Fibroblast of lung (primary cell): Measurements from ENCODE around the gene VEPH1. TPM values are rescaled to one million over a fixed set of nuclear protein-coding genes. Genes with fewer than 3 reads are reported as not detected.

Source experiments
- DNase-seq, 2 donors: peaks; one replicate each; pipeline versions ENCODE4 v3.0.0 to v3.0.0-alpha.2; 2010; ENCODE audit warnings: low read depth in 2 of 2
- H2AFZ ChIP-seq: 2 replicates; pipeline ENCODE4 v1.5.1; 2012; ENCODE audit warnings: low read length, control low read depth, inconsistent platforms
- H3K27ac ChIP-seq: 2 replicates; pipeline ENCODE4 v1.5.1; 2011; ENCODE audit warnings: low read length, control low read depth; ENCODE audit not compliant: insufficient read depth
- H3K27me3 ChIP-seq: 2 replicates; pipeline ENCODE4 v1.5.1; 2011; ENCODE audit warnings: mild to moderate bottlenecking, low read length; ENCODE audit not compliant: control insufficient read depth, insufficient read depth
- H3K36me3 ChIP-seq: 2 replicates; pipeline ENCODE4 v1.5.1; 2011; ENCODE audit warnings: low read length; ENCODE audit not compliant: control insufficient read depth, insufficient read depth
- H3K4me1 ChIP-seq: 2 replicates; pipeline ENCODE4 v1.5.1; 2011; ENCODE audit warnings: low read length; ENCODE audit not compliant: control insufficient read depth, insufficient read depth; ENCODE audit errors: extremely low read depth
- H3K4me2 ChIP-seq: 2 replicates; pipeline ENCODE4 v1.5.1; 2011; ENCODE audit warnings: low read length, control low read depth; ENCODE audit not compliant: insufficient read depth; ENCODE audit errors: extremely low read depth
- H3K4me3 ChIP-seq, 4 experiments: fragments of 200-600 bp in 1 of 4; sonication (generic) in 1 of 4; replicated peaks in 1 of 4; 2 replicates each; pipeline ENCODE4 v1.5.1; 2011 to 2016; ENCODE audit warnings: low read length in 4 of 4, low read depth in 3 of 4, mild to moderate bottlenecking in 3 of 4, control low read depth in 2 of 4, inconsistent platforms in 1 of 4, mixed read lengths in 1 of 4; ENCODE audit not compliant: insufficient read depth in 1 of 4; ENCODE audit errors: control extremely low read depth in 1 of 4
- H3K79me2 ChIP-seq: 2 replicates; pipeline ENCODE4 v1.5.1; 2012; ENCODE audit warnings: mild to moderate bottlenecking, low read length, inconsistent platforms; ENCODE audit not compliant: control insufficient read depth, insufficient read depth
- H3K9ac ChIP-seq: 2 replicates; pipeline ENCODE4 v1.5.1; 2011; ENCODE audit warnings: mild to moderate bottlenecking, low read length, control low read depth; ENCODE audit not compliant: insufficient read depth
- H3K9me3 ChIP-seq: 2 replicates; pipeline ENCODE4 v1.5.1; 2012; ENCODE audit warnings: low read depth, low read length; ENCODE audit not compliant: control insufficient read depth, insufficient read depth
- H4K20me1 ChIP-seq: 2 replicates; pipeline ENCODE4 v1.5.1; 2011; ENCODE audit warnings: low read length; ENCODE audit not compliant: control insufficient read depth, insufficient read depth; ENCODE audit errors: extremely low read depth
- CTCF ChIP-seq, 2 donors: IDR thresholded peaks in 1 of 2; conservative IDR thresholded peaks in 1 of 2; 1 replicate in 1 of 2; 2 replicates in 1 of 2; pipeline ENCODE4 v1.5.1; 2011 to 2012; ENCODE audit warnings: low read length in 2 of 2, control low read depth in 1 of 2, inconsistent platforms in 1 of 2, low read depth in 1 of 2, mild to moderate bottlenecking in 1 of 2
- EZH2 ChIP-seq: IDR thresholded peaks from 2 replicates; pipeline ENCODE4 v1.5.1; 2012; ENCODE audit warnings: low read length, control low read depth, mild to moderate bottlenecking; ENCODE audit errors: missing control alignments
- polyA plus RNA-seq, 2 donors: library from polyadenylated mRNA; depleted of rRNA in 1 of 2; stranded (reverse) in 1 of 2; unstranded in 1 of 2; fragments of >200 nt; gene quantifications; 2 replicates each; pipeline ENCODE4 v1.2.1, GENCODE V29; 2011 to 2012; ENCODE audit warnings: missing spikeins in 1 of 2
- total RNA-seq: library from RNA; depleted of rRNA; stranded (reverse); fragments of >200 nt; gene quantifications from 2 replicates; pipeline ENCODE4 v1.2.1, GENCODE V29; 2014

Gene VEPH1
- total and polyA plus RNA-seq, 2 donors (not counting 1 experiment from before 2014, with no cell fraction given): 13.1 to 34.7 TPM

GRCh38 chr3:157318639-157319288 lies 184.5 kb downstream of the VEPH1 start:
- DNase-seq: no peak

GRCh38 chr3:157317895-157318294 lies 185.3 kb downstream of the VEPH1 start:
- H3K79me2 ChIP-seq: no peaks in the 10 kb centered on the region
- no peak overlapping the region for H3K4me3 ChIP-seq
- no peak overlapping the region for H3K9ac ChIP-seq
- H3K4me1 ChIP-seq: no peaks in the 10 kb centered on the region
- no peaks in the 10 kb centered on the region for H4K20me1 ChIP-seq
- no peak overlapping the region for H3K27ac ChIP-seq
- no peaks in the 10 kb centered on the region for H3K9me3 ChIP-seq
- no peak overlapping the region for H2AFZ ChIP-seq
- no peak for DNase-seq
- no peaks in the 10 kb centered on the region for H3K27me3 ChIP-seq
- H3K36me3 ChIP-seq: no peaks in the 10 kb centered on the region
- H3K4me2 ChIP-seq: no peak overlapping the region
- TF ChIP-seq EZH2 (no peak), CTCF (conservative IDR thresholded peaks at IDR 0.05 in 1 of 2, IDR thresholded peaks at IDR 0.05 in 1 of 2; ENCODE audit: low read depth in 1 of 2, low read length in 2 of 2) (no peak)

More at GRCh38 chr3:157318639-157319288, 184.5 kb downstream of the VEPH1 start:
- Histone ChIP-seq H3K9me3 (no peaks in the 10 kb centered on the region), H3K36me3 (no peaks in the 10 kb centered on the region), H3K4me3 (no peak overlapping the region), H3K9ac (no peak overlapping the region), H4K20me1 (no peaks in the 10 kb centered on the region), H3K79me2 (no peaks in the 10 kb centered on the region), H3K27ac (no peak overlapping the region), H2AFZ (no peak overlapping the region), H3K4me2 (no peak overlapping the region), H3K27me3 (no peaks in the 10 kb centered on the region), H3K4me1 (no peaks in the 10 kb centered on the region)
- TF ChIP-seq CTCF (conservative IDR thresholded peaks at IDR 0.05 in 1 of 2, IDR thresholded peaks at IDR 0.05 in 1 of 2; ENCODE audit: low read depth in 1 of 2, low read length in 2 of 2) (no peak), EZH2 (no peak)

GRCh38 chr3:157313186-157313585 lies 190.0 kb downstream of the VEPH1 start:
- no peak overlapping the region for H3K4me3 ChIP-seq
- no peaks in the 10 kb centered on the region for H3K79me2 ChIP-seq

More at GRCh38 chr3:157313186-157313585, 190.0 kb downstream of the VEPH1 start:
- Histone ChIP-seq H3K4me1 (peaks cover 4% of the 10 kb centered on the region), H3K9ac (no peak overlapping the region), H4K20me1 (no peaks in the 10 kb centered on the region), H3K27me3 (no peaks in the 10 kb centered on the region), H3K4me2 (no peak overlapping the region), H3K36me3 (no peaks in the 10 kb centered on the region), H3K27ac (no peak overlapping the region), H3K9me3 (no peaks in the 10 kb centered on the region), H2AFZ (no peak overlapping the region)
- DNase-seq: no peak
- no peak for TF ChIP-seq CTCF (conservative IDR thresholded peaks at IDR 0.05 in 1 of 2, IDR thresholded peaks at IDR 0.05 in 1 of 2; ENCODE audit: low read depth in 1 of 2, low read length in 2 of 2)
- no peak for TF ChIP-seq EZH2
